OCI-LY7 (cell line): Measurements from ENCODE around the gene GP5. TPM values are rescaled to one million over a fixed set of nuclear protein-coding genes. Genes with fewer than 3 reads are reported as not detected.

Source experiments
- BruUV-seq: library from RNA; stranded (reverse); fragments of 400-500 nt; replicated peaks from 2 replicates; lab custom pipeline; 2021; lab: Mats Ljungman, UMichigan
- CTCF ChIA-PET: fragments of 300-600 bp; sonication (Branson Sonifier 250); formaldehyde crosslinking; loops from one replicate; lab custom pipeline; 2022; ENCODE audit warnings: antibody characterized with exemption; ENCODE audit not compliant: unreplicated experiment; lab: Charles Lee
- POLR2A ChIA-PET: fragments of 300-600 bp; sonication (Branson Sonifier 250); formaldehyde crosslinking; loops from one replicate; lab custom pipeline; 2022; ENCODE audit warnings: antibody characterized with exemption; lab: Charles Lee
- DNase-seq: peaks from one replicate; pipeline ENCODE4 v3.0.0-alpha.2; 2015; ENCODE audit warnings: low spot score
- H2AFZ ChIP-seq: fragments of 200-600 bp; sonication (generic), shearing (Covaris generic); 2 replicates; pipeline ENCODE4 v1.6.1; 2014; ENCODE audit warnings: mild to moderate bottlenecking, antibody characterized with exemption, low read length, moderate library complexity
- H3K27ac ChIP-seq: fragments of 200-600 bp; sonication (generic); 2 replicates; pipeline ENCODE4 v1.5.1; 2014; ENCODE audit warnings: mixed run types, low read depth, mild to moderate bottlenecking, moderate library complexity, low read length, inconsistent platforms; ENCODE audit not compliant: poor library complexity, severe bottlenecking
- H3K36me3 ChIP-seq: fragments of 200-600 bp; sonication (generic); 2 replicates; pipeline ENCODE4 v1.6.1; 2014; ENCODE audit warnings: mild to moderate bottlenecking, antibody characterized with exemption, low read length, moderate library complexity, mixed read lengths; ENCODE audit not compliant: insufficient read depth
- H3K4me1 ChIP-seq: fragments of 200-600 bp; sonication (generic); 2 replicates; pipeline ENCODE4 v1.5.1; 2014; ENCODE audit warnings: mild to moderate bottlenecking, low read length; ENCODE audit not compliant: insufficient read depth, poor library complexity, severe bottlenecking
- H3K4me2 ChIP-seq: fragments of 200-600 bp; sonication (generic); 2 replicates; pipeline ENCODE4 v1.6.1; 2014; ENCODE audit warnings: mild to moderate bottlenecking, low read length
- H3K4me3 ChIP-seq: fragments of 200-600 bp; sonication (generic); 2 replicates; pipeline ENCODE4 v1.5.1; 2014; ENCODE audit warnings: mild to moderate bottlenecking, low read depth, low read length; ENCODE audit not compliant: poor library complexity, severe bottlenecking
- H3K79me2 ChIP-seq: fragments of 200-600 bp; sonication (generic); 2 replicates; pipeline ENCODE4 v1.6.1; 2016; ENCODE audit warnings: low read depth, mild to moderate bottlenecking, low read length, moderate library complexity, mixed read lengths; ENCODE audit not compliant: insufficient read depth
- H3K9me2 ChIP-seq: fragments of 200-600 bp; sonication (generic); 2 replicates; pipeline ENCODE4 v1.6.1; 2016; ENCODE audit warnings: mild to moderate bottlenecking, low read length, mixed read lengths; ENCODE audit not compliant: insufficient read depth
- H3K9me3 ChIP-seq: fragments of 200-600 bp; sonication (generic); 2 replicates; pipeline ENCODE4 v1.6.1; 2014; ENCODE audit warnings: mild to moderate bottlenecking, mixed run types, low read length, mixed read lengths
- H4K20me1 ChIP-seq: fragments of 200-600 bp; sonication (generic); 2 replicates; pipeline ENCODE4 v1.6.1; 2014; ENCODE audit warnings: mild to moderate bottlenecking, antibody characterized with exemption, low read length, moderate library complexity, mixed read lengths; ENCODE audit not compliant: insufficient read depth
- CTCF ChIP-seq: fragments of 200-600 bp; sonication (generic); conservative IDR thresholded peaks from 2 replicates; pipeline ENCODE4 v1.5.1; 2014; ENCODE audit warnings: mild to moderate bottlenecking, antibody characterized with exemption, low read length, moderate library complexity, mixed read lengths
- EZH2phosphoT487 ChIP-seq: fragments of 200-600 bp; sonication (generic); IDR thresholded peaks from 2 replicates; pipeline ENCODE4 v1.6.1; 2018; ENCODE audit warnings: low read depth, borderline replicate concordance, mild to moderate bottlenecking, mixed run types, antibody characterized with exemption, low read length, moderate library complexity, mixed read lengths
- intact Hi-C: fragments of 100-400 bp; cut with micrococcal nuclease; formaldehyde crosslinking; loops from one replicate; pipeline ENCODE4 v1.10.0; 2022; ENCODE audit not compliant: unreplicated experiment
- total RNA-seq, 2 experiments: library from RNA; depleted of rRNA in 1 of 2; stranded (reverse); fragments of >200 nt in 1 of 2; shearing (Covaris generic) in 1 of 2; gene quantifications; 2 replicates each; pipeline ENCODE4 v1.2.3, GENCODE V29; 2014 to 2022

Gene GP5
- total RNA-seq, 2 experiments from 2014 or later = 0.03 TPM; not detected in 1

GRCh38 chr3:194383276-194383940 is 15.7 kb downstream of the GP5 start:
- no peaks in the 10 kb centered on the region for H3K79me2 ChIP-seq
- intact Hi-C loops = no loop called here
- no peaks in the 10 kb centered on the region for H3K9me3 ChIP-seq
- H3K4me2 ChIP-seq = no peak overlapping the region
- H3K9me2 ChIP-seq = no peaks in the 10 kb centered on the region
- ChIA-PET POLR2A (no interaction called here), CTCF (no interaction called here)
- H3K36me3 ChIP-seq = no peaks in the 10 kb centered on the region
- no peak overlapping the region for H3K27ac ChIP-seq
- H3K4me3 ChIP-seq = no peak overlapping the region
- no TSS peak for BruUV-seq
- no peak overlapping the region for H2AFZ ChIP-seq
- TF ChIP-seq CTCF (no peak), EZH2phosphoT487 (no peak)
- no peaks in the 10 kb centered on the region for H3K4me1 ChIP-seq
- DNase-seq = no peak
- H4K20me1 ChIP-seq = no peaks in the 10 kb centered on the region

- H3K4me1 ChIP-seq = no peaks in the 10 kb centered on the region
- H3K9me2 ChIP-seq = no peaks in the 10 kb centered on the region
- TF ChIP-seq CTCF = no peak
- no peak for TF ChIP-seq EZH2phosphoT487
- ChIA-PET CTCF (no interaction called here), POLR2A (no interaction called here)
- H3K27ac ChIP-seq = no peak overlapping the region
- DNase-seq = no peak
- H4K20me1 ChIP-seq = no peaks in the 10 kb centered on the region
- H3K4me3 ChIP-seq = no peak overlapping the region
- H2AFZ ChIP-seq = no peak overlapping the region
- no TSS peak for BruUV-seq
- no peaks in the 10 kb centered on the region for H3K9me3 ChIP-seq
- H3K79me2 ChIP-seq = no peaks in the 10 kb centered on the region
- intact Hi-C loops = no loop called here
- no peaks in the 10 kb centered on the region for H3K36me3 ChIP-seq
- H3K4me2 ChIP-seq = no peak overlapping the region
These were observed 16.2 kb downstream of the GP5 start for GRCh38 chr3:194382892-194383223.

- ChIA-PET POLR2A (no interaction called here), CTCF (no interaction called here)
- no peaks in the 10 kb centered on the region for H3K9me3 ChIP-seq
- no peaks in the 10 kb centered on the region for H3K9me2 ChIP-seq
- no peaks in the 10 kb centered on the region for H3K79me2 ChIP-seq
- no peak for DNase-seq
- intact Hi-C loops = no loop called here
- H2AFZ ChIP-seq = no peak overlapping the region
- no peak for TF ChIP-seq EZH2phosphoT487
- no peak for TF ChIP-seq CTCF
- no peaks in the 10 kb centered on the region for H3K36me3 ChIP-seq
- H3K4me1 ChIP-seq = no peaks in the 10 kb centered on the region
- BruUV-seq = no TSS peak
- no peak overlapping the region for H3K4me3 ChIP-seq
- H3K4me2 ChIP-seq = no peak overlapping the region
- no peak overlapping the region for H3K27ac ChIP-seq
- no peaks in the 10 kb centered on the region for H4K20me1 ChIP-seq
These were observed 16.7 kb downstream of the GP5 start for GRCh38 chr3:194382196-194382891.
